H4 (cell line): ENCODE data around the gene CCT6A. TPM values are rescaled to one million over a fixed set of nuclear protein-coding genes. Genes with fewer than 3 reads are reported as not detected.
"Not testable (repeated sequence)": the region's sequence is repeated elsewhere in the genome, so short reads cannot be mapped to it uniquely, and the experiment has no call there.

Experiments used
- DNase-seq: peaks from one replicate; pipeline ENCODE4 v3.0.0-alpha.2; 2015; ENCODE audit warnings: low spot score
- total RNA-seq: library from RNA; depleted of rRNA; stranded (reverse); fragments of >200 nt; shearing (Covaris generic); gene quantifications from 2 replicates; pipeline ENCODE4 v1.2.3, GENCODE V29; 2014

The CCT6A gene
- total RNA-seq, 1 experiment from 2014 or later: 709 TPM

- DNase-seq: no peak
Measured at GRCh38 chr7:56053379-56053778, 1.8 kb downstream of the CCT6A start.

GRCh38 chr7:56053993-56054392 lies 2.4 kb downstream of the CCT6A start:
- DNase-seq: no peak

- peak; percentile 62 for DNase-seq
Measured at GRCh38 chr7:56062382-56062781, 10.8 kb downstream of the CCT6A start.

- no peak for DNase-seq
Measured at GRCh38 chr7:56063500-56063881, 11.9 kb downstream of the CCT6A start.

- peak; percentile 96 for DNase-seq
Measured at GRCh38 chr7:56063882-56064625, 12.5 kb downstream of the CCT6A start, which contains the start of gene SUMF2. Gene SUMF2 (plus strand): TSS chr7:56064286. CDS start chr7:56064312, 26 bp downstream.

GRCh38 chr7:56066376-56066775 lies 14.8 kb downstream of the CCT6A start:
- DNase-seq: not testable (repeated sequence)

- DNase-seq: peak; percentile 83
Measured at GRCh38 chr7:56074371-56074791, 22.8 kb downstream of the CCT6A start.

- no peak for DNase-seq
Measured at GRCh38 chr7:56077681-56078080, 26.1 kb downstream of the CCT6A start.

GRCh38 chr7:56078196-56078595 lies 26.6 kb downstream of the CCT6A start:
- no peak for DNase-seq

GRCh38 chr7:56079450-56080185 lies 28.1 kb downstream of the CCT6A start:
- DNase-seq: no peak

GRCh38 chr7:56080726-56081435 lies 29.3 kb downstream of the CCT6A start:
- not testable (repeated sequence) for DNase-seq

GRCh38 chr7:56081626-56082340 lies 30.2 kb downstream of the CCT6A start:
- no peak for DNase-seq

- no peak for DNase-seq
Measured at GRCh38 chr7:56083150-56083785, 31.7 kb downstream of the CCT6A start.

- DNase-seq: no peak
Measured at GRCh38 chr7:56086761-56087160, 35.2 kb downstream of the CCT6A start.

- no peak for DNase-seq
Measured at GRCh38 chr7:56087445-56087844, 35.9 kb downstream of the CCT6A start.

- DNase-seq: no peak
Measured at GRCh38 chr7:56091591-56091990, 40.0 kb downstream of the CCT6A start.

GRCh38 chr7:56092388-56092787 lies 40.8 kb downstream of the CCT6A start:
- not testable (repeated sequence) for DNase-seq

GRCh38 chr7:56092789-56093531 lies 41.4 kb downstream of the CCT6A start, which contains the start of gene PHKG1:
Gene PHKG1 (minus strand): TSS chr7:56092952. CDS start chr7:56088941, 4,011 bp downstream.
- DNase-seq: peak; percentile 88

GRCh38 chr7:56097700-56098099 lies 46.1 kb downstream of the CCT6A start:
- DNase-seq: peak; percentile 87
